ENCODE data around the gene SPATA2L.

DNA sequence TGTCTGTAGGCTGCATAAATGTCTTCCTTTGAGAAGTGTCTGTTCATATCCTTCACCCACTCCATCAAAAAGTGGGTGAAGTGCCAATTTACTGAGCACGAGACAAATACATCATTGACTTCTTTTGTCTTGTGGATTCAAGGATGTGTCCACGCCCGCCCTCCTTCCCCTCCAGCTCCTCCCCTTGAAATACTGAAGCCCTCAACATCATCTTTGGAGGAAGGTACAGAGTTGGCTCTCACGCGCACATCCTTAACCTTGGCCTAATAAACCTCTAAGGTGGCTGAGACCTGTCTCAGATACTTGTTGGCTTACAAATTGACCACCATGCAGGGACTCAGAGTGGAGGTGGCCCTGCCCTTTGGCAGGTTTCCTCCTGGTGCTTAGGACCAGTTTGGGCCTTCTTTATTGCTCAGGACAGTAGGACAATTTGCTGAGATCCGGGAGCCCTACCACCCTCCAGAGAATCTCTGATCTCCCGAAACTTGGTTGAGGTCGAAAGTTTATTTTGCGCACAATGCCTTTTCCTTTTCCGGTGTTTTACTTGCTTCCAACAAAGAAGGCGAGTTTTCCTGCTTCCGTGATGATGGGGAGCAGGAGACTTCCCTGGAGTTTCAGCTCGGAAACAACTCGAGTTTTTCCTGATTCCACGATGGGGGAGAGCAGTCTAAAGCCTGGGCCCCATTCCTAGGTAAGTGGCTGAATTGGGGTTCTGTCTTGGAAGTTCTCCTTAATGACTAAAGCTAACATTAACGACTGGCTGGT is 29.1 kb downstream of the SPATA2L start:
- TF ChIP-seq POLR2A (IDR thresholded peaks at IDR 0.05; ENCODE audit: low read length) (no peak), GATA1 (IDR thresholded peaks at IDR 0.05; ENCODE audit: low read depth, low read length) (no peak)

Measured in erythroblast (primary cell).